GM12892 (cell line): ENCODE results near the gene CELF6.

Experiments used
- POLR2A ChIP-seq: IDR thresholded peaks from 2 replicates; pipeline ENCODE4 v1.6.1; 2011; ENCODE audit warnings: low read depth, low read length, control low read depth
- POLR2AphosphoS5 ChIP-seq: IDR thresholded peaks from 2 replicates; pipeline ENCODE4 v1.6.1; 2011; ENCODE audit warnings: low read depth, low read length, control low read depth
- TAF1 ChIP-seq: IDR thresholded peaks from 2 replicates; pipeline ENCODE4 v1.6.1; 2011; ENCODE audit warnings: low read depth, mild to moderate bottlenecking, control low read depth, low read length, borderline replicate concordance

- TF ChIP-seq POLR2A: no peak
- TF ChIP-seq POLR2AphosphoS5: no peak
- TF ChIP-seq TAF1: no peak
Measured at GRCh38 chr15:72280751-72281150, 39.2 kb downstream of the CELF6 start.
